HG03139 (cell line): ENCODE results near the gene EME2.
"Not testable (repeated sequence)": the region's sequence is repeated elsewhere in the genome, so short reads cannot be mapped to it uniquely, and the experiment has no call there.

Experiments used
- ATAC-seq: cut with Tn5 transposase; IDR thresholded peaks from one replicate; pipeline ENCODE4 v1.9.1; 2021; ENCODE audit not compliant: unreplicated experiment

Gene EME2, protein sequence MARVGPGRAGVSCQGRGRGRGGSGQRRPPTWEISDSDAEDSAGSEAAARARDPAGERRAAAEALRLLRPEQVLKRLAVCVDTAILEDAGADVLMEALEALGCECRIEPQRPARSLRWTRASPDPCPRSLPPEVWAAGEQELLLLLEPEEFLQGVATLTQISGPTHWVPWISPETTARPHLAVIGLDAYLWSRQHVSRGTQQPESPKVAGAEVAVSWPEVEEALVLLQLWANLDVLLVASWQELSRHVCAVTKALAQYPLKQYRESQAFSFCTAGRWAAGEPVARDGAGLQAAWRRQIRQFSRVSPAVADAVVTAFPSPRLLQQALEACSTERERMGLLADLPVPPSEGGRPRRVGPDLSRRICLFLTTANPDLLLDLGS

DNA sequence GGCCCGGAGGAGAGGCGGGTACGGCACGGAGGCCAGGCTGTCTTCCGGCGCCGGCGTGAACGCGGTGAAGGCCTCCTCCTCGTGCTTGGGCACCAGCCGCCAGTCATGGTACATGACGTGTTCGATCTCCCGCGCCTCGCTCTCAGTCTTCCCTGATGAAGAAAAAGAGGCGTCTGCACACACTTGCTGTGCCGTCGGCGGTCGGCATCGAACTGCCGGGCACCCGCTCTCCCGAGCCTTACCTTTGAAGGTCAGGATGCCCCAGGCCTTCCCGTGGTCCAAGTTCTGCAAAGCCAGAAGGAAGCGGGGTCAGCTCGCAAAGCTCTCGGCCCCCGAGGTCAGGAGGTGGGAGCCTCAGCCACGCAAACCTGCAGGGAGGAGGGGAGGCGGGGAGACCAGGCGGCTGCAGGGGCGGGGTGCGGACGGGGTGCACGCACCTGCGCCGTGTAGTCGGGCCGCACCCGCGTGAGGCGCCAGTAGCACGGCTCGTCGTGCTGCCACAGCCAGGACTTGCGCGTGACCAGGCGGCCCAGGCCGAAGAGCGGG, at the start of gene EME2:
TSS of gene EME2 (plus strand) at position 449 of the 546 bp plus-strand sequence. CDS start 418 bp downstream, outside the sequence.
- peak; percentile 4 for ATAC-seq

DNA sequence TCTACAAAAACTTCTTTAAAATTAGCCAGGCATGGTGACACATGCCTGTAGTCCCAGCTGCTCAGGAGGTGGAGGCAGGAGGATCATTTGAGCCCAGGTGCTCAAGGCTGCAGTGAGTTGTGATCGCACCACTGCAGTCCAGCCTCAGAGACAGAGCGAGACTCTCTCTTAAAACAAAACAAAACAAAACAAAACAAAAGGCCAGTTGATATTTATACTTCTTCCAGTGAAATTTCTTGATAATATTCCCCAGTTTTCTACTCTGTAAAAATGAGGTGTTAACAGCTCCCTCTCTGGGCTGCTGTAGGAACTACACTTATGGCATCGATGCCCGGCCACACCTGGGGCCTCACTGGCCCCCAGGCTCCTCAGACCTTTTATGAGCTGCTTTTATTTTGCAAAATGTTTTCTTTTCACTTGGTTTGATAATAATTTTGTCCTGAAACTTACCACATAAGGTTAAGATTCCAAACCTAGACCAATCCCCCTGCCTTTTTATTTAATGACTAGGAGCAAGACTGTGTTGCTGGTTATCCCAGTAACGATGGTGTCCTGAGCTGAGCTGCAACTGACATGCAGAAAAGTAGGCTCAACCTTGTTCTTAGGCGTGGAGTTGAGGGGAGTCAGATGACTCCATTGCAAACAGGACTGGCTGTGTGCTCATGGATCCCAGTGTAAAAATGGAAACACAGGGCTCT, 49.0 kb upstream of the EME2 start:
- ATAC-seq, result no peak

DNA sequence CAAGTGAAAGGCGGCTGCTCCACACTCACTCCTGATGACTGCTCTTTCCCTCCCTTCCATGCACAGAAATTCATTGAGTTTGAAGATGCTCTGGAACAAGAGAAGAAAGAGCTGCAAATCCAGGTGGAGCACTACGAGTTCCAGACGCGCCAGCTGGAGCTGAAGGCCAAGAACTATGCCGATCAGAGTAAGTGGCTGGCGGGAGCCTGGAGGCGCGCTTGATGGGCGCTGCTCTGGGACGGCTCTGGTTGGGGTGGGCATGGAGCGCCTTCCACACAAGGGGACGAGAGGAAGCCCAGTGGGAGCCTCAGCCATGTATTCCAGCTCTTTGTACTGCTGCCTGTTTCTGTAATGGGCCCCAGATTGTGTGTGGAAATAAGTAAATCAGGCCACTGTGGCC, 48.1 kb upstream of the EME2 start:
- no peak for ATAC-seq

DNA sequence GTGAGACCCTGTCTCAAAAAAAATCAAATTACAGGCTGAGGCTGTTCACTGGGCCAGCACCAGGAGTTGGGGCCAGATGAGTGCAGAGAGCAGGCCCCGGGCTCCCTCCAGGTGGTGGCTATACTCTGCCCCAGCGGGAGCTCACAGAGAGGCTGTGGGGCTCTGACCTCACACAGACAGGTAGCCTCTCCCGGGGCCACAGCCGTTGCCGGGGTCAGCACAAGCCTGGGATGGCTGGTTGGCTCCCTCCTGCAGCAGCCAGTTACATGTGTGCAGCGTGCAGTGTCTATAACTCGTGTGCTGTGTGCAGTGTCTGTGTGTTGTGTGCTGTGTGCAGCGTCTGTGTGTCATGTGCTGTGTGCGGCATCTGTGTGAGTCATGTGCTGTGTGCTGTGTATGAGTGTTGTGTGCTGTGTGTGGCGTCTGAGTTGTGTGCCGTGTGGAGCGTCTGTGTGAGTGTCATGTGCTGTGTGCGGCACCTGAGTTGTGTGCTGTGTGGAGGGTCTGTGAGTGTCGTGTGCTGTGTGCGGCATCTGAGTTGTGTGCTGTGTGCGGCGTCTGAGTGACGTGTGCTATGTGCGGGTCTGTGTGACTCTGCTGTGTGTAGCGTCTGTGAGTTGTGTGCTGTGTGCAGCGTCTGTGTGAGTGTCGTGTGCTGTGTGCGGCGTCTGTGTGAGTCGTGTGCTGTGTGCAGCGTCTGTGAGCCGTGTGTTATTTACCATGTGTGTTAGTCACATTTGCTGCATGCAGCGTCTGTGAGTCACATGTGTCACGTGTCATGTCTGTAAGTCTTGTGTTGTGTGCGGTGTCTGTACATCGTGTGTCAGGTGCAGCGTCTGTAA, 45.7 kb upstream of the EME2 start:
- no peak for ATAC-seq

DNA sequence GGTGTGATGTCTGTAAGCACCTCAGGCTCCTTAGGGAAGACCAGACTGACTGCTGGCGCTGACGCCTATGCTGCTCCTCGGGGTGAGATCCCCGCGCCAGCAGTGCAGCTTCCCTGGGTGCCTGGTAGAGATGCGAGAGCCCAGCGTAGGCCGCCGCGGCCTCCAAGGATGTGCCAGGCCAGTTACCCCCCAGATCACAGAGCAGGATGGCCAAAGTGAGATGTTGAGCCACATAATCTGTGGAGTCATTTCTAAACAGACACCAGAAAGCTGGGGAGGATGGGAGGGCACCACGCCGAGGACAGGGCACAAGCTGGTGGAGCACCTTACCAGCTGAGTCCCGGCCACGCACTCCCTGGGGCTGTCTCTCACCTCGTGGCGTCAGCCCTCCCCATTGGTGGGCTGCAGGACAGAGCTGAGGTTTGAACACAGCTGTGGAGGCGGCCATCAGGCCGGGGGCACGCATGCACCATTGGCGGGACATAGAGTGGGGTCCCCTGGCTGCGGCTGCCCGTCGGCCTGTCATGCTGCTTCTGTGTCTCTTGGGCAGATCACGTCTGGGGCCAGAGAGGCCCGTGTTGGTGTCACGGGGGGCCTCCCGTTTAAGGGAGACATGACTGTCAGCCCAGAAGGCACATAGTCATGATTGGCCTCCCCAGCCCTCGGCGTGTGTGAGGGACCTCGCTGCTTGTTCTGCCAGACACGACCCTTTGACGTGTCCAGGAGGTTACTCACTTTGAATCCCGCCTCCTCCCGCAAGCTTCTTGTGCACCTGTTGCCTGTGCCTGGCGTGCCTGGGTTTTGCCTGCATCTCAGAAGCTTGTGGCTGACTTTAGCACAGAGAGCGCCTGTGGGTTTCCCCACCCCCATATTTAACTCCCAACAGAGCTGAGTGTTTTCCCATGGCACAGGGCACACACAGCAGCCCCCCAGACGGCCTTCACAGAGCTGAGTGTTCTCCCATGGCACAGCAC, 44.7 kb upstream of the EME2 start:
- no peak for ATAC-seq

DNA sequence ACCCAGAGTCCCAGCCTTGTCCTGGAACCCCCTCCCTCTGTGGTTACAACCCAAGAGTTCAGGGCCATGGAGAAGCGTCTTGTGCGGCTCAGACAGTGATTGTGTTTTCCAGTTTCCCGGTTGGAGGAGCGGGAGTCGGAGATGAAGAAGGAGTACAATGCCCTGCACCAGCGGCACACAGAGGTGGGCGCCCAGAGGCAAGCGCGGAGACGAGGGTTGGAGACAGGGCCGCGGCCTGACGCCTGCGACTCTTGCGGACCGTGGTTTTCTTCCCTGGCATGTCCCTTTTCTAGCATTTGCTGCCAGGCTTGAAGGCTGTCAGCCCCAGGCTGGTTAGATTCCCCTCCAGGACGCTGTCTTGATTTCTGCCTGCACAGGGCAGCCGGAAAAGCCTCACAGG, 43.6 kb upstream of the EME2 start:
- no peak for ATAC-seq

DNA sequence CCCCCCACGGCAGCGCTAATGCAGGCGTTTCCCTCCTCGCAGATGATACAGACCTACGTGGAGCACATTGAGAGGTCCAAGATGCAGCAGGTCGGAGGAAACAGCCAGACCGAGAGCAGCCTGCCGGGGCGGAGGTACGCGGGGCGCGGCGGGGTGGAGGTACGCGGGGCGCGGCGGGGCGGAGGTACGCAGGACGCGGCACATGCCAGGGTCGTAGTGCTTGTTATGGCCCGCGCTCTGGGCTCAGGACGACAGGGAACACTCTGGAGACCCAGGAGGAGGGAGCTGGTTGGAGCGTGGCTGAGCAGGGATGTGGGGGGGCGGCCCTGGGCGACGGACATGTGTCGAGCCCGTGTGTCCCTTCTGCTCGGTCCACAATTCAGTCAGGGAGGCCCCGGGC, 43.2 kb upstream of the EME2 start:
- ATAC-seq, result no peak

DNA sequence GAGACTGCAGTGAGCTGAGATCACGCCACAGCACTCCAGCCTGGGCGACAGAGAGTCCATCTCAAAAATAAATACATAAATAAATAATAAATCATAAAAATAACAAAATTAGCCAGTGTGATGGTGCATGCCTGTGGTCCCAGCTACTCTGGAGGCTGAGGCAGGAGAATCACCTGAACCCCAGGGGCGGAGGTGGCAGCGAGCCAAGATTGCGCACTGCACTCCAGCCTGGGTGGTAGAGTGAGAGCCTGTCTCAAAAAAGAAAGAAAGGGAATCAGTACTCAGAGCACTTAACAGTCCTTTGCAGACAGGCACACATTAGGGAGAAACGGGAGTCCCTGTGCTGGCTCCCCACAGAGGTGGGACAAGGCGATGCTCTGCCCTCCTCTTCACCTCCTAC, 41.5 kb upstream of the EME2 start:
- no peak for ATAC-seq

DNA sequence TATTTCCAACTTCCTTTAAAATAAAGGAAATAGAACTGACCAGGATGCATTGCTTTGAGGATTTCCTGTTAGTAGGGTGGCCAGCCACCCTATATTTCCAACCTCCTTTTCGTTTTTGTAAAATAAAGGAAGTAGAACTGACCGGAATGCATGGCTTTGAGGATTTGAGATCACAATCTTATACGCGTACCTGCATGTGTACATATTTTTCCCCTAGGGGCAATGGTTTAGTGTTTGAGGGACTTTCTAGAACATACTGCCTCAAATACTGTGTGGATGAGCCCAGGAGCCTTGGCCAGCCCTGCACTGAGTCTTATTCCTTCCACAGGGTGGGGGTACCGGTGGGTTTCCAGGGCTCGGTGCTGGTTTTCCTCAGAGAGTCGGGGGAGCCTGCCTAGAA, 41.0 kb upstream of the EME2 start:
- ATAC-seq, result no peak

DNA sequence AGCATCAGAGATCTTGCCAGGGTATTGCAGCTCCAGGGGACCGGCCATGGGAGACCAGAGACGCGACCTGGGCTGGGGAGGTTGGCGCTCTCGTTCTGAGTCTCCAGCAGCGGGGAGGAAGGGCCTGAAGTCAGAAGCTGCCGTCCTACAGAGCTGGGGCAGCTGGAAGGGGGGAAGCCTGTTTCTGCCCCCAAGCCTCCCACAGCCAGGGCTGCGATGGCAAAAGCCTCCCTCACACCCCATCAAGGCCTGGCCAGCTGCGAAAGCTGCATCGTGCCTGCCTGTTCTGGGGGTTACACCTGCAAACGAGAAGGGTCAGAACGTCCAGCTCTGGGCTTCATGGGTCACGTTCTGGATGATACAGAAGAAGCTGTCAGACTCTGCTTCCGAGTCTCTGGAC, 40.5 kb upstream of the EME2 start:
- no peak for ATAC-seq

DNA sequence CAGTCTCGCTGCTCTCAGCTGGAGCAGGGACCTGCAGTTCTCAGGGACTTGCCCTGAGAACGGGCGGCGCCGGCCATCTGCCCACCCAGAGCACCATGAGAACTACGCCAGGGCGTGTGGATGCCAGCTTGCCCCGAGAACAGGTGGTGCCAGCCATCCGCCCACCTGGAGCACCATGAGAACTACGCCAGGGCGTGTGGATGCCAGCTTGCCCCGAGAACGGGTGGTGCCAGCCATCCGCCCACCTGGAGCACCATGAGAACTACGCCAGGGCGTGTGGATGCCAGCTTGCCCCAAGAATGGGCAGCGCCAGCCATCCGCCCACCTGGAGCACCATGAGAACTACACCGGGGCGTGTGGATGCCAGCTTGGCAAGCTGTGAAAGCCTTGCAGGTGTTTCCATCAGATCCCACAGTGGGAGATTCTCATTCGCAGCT, 40.0 kb upstream of the EME2 start:
- not testable (repeated sequence) for ATAC-seq

DNA sequence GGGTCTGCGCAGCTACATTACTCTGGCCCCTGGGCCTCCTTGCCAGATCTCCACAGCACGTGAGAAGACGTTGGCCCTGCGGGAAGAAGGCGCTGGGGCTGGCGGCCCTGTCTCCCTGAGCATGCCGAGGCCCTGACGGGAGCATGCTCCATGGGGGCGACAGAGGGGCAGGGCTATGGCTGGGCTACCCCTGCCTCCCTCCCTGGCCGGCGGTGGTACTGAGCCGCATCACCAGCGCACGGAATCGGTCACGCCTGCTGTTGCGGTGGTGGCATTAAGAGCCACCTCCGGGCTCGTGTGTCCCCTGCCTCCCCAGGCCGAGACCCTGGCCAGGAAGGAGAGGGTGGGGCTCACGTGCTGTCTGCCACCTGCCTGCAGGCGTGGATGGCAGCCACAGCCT, 38.5 kb upstream of the EME2 start:
- no peak for ATAC-seq

DNA sequence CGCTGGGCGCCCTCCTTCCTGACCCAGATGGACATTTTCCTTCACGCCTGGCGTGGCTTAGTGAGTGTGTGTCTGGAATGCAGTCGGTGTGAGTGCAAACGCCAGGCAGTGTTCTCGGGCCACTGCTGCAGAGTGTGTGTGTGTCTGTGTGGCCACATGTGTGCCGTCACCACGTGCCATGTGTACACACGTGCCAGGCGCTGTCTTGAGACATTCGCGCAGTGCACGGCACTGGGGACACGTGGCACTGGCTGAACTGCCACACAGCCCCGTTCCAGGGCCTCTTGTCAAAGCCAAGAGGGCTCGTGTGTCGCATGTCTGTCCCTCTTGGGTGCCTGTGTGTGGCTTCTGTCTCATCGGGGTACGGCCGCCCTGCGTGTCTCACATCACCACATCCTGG, 37.8 kb upstream of the EME2 start:
- ATAC-seq, result no peak

DNA sequence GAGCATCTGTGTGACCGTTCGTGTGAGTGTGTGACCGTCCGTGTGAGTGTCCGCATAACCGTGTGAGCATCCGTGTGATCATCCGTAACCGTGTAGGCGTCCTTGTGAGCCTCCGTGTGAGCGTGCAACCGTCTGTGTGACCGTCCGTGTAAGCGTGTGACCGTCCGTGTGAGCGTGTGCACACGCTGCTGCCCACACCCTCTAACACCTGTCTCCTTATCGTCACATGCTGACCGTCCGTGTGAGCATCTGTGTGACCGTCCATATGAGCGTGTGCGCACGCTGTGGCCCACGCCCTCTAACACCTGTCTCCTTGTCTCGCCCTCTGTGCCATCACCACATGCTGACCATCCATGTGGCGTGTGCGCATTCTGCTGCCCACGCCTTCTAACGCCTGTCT, 32.4 kb upstream of the EME2 start:
- no peak for ATAC-seq

DNA sequence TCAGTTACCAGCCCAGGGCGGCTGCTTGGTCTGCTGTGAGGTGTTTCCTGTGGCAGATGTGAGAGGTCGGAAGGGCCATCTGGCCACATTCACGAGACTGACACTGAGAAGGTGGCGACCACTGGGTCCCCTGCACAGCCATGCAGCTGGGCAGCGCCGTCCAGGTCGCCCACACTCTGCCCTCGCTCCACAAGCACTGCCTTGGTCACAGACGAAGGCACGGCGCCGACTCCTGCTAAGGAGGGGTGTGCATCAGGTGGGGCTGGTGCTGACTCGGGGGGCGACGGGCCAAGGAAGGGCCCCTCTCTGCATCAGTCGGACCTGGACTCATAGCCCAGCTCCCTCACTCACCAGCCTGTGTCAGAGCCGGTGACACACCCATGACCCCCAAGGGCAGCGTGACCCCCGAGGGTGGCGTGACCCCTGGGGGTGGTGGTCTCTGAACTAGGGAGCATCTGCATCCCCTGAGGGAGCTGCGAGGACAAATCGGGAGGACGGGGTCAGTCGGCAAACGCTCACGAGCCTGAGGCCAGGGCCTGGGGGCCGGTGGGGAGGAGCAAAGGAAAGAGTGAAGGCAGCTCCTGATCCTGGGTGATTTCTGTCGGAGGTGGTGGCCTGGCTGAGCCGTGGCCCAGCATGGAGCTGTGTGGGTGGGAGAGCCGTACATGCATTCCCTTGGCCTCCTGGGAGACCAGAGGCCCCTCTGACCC, 31.7 kb upstream of the EME2 start:
- ATAC-seq, result no peak

DNA sequence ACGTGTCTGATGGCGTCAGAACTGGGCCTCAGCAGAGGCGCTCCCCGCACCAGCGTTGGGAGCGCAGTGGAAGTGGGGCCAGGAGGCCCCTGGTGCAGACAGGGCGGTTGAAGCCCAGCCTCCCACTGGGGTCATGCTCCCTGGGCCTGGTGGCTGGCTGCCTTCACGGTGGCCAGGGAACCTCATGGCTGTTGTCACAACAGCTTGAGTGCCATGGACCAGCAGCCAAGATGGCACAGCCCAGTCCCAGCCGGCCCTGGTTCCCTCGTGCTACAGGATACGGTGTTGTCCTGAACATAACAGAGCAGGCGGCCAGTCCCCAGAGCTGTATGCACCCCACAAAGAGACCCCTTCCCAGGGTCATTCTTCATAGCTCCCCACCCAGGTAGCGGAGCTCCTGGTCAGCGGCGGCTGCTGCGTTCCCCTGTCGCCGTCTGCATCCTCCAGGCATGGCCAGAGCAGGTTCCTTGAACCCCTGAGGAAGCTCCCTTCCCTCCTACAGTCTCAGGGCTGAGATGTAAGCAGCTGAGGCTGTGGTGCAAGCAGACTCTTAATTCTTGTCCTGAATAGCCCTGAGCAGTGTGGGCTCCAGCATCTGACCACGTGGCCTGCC, 31.0 kb upstream of the EME2 start:
- no peak for ATAC-seq

DNA sequence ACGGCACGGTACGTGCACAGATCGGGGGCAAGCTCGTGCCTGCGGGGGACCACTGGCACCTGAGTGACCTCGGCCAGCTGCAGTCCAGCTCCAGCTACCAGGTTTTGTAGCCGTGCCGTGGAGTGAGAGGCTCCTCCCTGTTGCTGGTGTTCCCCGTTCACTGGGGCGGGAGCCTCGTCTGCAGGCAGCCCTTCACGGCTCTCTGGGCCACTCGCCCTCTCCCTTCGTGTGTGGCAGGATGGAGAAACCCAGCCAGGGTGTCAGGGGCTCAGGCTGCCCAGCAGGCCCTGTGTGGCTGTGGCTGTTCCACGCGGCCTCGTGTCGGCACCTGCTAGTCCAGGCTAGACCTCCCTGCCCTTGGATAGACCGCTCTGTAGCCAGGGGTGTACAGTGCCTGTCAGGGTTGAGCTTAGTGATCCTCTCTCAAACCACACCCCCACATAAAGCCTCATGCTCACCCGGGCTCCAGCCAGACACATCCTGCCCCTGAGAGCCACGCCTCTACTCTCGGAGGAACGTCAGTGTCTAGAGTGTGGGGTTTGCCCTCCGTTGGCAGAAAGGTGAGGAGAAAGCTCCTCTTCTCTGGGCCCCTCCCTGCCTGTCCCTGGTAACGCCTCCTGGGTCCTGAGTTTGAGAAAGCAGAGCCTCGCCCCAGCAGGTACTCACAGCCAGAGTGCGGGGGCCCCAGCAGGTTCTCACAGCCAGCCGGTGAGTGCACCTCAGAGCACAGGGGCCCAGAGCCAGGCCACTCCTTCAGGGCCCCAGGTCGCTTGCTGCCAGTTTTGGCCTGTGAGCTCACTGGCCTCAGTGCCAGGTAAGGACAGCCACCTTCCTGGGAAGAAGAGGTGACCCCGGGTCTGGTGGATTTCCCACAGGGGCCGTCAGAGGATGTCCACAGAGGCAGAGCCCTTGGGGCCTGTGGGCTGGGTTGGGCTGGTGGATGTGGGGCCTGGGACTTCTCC, 29.0 kb upstream of the EME2 start:
- no peak for ATAC-seq

DNA sequence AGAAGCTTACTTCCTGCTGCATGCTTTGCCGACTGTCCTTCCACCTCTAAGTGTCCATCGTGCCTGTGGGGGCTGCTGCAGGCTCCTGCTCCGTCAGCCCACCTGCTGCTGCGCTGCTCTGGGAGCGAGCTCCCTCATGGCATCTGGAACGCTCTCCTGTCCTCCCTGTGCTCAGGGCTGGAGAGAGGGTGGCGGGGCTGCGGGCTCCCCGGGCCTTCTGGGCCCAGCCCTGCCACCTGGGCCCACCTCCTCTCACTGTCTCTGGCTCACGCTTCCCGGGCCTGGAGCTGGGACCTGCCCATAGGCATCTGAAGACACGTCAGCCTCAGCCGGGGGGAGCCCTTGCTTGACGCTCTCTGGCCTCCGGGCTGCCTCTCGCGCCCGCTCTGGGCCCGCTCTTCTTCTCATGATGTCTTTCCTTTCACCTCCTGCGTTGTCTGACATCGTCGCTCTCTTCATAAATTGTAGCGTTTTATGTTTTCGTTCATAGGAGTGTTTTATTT, 28.2 kb upstream of the EME2 start:
- no peak for ATAC-seq
